ENCODE results near the gene CDH20.

The CDH20 gene

DNA sequence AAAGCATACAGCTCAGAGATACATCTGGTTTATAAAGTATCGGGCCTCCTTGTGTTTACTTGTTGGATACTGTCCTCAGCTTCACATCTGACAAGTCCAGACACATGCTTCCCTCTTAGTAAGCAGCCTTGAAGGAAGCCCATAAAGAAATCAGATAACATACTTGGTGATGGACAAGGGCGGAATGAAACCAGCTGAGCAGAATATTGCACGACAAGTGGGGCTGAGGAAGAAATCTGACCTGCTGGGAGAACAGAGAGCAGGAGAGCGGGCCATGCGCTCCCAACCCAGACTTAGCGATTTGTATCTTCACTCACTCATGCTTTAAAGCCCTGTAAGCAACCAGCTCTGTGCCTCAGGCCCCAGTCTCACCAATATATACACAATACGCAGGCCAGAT lies 208.4 kb downstream of the CDH20 start:
- DNase-seq = no peak

DNA sequence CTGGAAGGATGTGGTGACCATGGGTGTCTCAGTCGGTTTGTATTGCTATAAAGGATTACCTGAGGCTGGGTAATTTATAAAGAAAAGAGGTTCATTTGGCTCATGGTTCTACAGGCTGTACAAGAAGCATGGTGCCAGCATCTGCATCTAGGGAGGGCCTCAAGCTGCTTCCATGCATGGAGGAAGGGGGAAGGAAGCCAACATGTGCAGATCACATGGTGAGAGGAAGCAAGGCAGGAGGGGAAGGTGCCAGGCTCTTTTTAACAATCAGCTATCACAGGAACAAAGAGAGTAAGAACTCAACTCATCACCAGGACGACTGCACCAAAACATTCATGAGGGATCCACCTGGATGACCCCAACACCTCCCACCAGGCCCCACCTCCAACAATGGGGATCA lies 209.4 kb downstream of the CDH20 start:
- DNase-seq = no peak

DNA sequence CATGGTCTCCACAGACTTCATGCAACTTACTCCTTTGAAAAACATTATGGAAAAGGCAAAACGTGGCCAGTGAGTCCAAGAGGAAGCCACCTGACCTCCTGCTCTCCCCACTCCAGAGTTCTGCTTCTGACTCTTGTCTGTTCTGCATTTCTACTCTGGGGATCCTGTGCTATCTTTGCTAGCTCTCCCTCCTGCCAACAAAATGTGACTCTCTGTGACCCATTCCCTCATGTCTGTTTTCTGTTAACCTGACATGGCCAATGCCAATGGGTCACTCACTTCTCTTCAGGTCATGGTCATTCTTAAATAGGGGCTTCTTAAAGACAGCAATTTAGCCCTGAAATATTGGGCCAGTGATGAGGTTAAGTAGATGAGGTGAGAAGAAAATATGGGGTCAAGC lies 210.3 kb downstream of the CDH20 start:
- DNase-seq = no peak

DNA sequence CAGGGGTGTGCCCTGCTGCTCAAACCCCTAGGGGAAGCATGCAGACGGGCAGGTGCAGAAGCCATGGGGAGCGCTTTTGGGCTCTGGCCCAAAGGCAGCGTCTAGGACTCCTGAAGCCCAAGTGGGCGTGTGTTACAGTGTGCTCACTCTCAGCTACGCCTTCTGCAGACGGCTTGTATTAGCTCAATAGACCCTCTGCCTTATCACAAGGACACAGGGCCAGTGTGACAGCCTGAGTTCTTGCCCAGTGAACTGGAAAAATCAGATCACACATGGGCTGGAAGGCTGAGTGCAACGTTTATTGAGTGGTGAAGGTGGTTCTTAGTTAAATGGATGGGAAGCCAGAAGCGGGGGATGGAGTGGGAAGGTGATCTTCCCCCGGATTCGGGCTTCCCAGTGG lies 210.9 kb downstream of the CDH20 start:
- DNase-seq = no peak

DNA sequence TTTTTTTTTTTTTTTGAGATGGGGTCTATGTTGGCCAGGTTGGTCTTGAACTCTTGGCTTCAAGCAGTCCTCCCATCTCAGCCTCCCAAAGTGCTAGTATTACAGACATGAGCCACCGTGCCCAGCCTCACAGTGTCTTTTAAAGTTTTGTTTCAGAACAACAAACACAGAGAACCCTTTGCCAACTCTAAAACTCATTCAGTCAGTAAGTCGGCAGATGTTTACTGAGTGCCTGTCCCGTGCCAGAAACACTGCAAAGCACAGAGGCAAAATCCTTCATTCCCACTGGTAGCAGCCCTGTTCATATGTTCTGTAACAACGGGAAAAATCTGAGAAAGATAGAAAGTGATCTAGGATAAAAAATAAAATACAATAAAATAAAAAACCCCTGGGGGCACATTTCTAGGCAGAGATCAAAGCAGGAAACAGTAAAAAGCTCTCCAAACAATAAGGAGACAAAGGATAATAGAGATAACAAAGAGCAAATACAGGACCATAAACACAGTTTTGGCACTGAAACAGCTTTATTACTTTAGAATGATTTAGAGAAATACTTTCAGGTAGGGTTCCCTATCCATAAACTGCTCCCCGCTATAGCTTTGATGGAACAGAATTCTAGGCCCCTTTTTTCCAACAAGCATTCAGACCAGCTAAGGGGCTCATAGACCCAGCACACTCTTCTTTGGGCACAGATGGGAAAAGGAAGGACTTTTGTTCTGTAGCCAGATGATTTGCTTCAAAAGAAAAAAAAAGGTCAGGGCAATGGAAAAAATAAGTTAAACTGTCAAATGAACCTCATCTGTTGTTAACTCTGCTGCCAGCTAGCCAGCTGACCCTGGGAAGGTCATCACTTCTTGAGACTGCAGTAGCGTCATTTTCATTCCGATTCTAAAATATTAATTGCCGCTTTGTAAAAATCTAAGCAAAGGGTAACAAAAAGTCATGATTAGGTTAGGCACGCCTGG lies 212.3 kb downstream of the CDH20 start:
- no peak for DNase-seq

DNA sequence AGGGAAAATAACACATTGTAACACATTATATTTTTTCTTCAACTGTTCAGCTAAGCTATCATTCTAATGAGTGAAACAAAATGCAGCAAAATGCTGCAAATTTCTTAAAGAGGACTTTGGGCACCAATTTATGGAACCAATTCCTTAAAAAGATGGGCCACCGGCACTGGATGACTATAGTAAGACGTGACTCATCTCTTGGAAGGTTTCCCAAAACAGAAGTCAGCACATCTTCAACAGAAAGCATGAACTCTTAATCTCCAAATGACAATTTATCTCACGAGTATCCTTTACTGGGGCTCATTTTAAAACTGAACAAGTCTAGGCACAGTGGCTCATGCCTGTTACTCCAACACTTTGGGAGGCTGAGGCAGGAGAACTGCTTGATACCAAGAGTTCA lies 213.4 kb downstream of the CDH20 start:
- no peak for DNase-seq

GRCh38 chr18:61549416-61549815 lies 216.2 kb downstream of the CDH20 start:
- DNase-seq = no peak

DNA sequence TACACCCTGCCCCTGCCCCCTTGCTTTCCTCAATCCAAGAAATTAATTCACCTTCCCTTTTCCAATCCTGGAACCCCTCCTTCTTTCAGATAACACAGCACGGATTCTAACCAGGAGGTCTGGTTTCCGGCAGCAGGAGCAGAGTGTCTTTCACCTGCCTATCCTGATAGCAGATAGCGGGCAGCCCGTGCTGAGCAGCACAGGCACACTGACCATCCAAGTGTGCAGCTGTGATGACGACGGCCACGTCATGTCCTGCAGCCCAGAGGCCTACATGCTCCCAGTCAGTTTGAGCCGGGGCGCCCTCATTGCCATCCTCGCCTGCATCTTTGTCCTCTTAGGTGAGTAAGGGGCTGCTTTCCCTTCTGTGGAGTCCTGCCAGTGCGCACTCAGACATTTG lies 216.7 kb downstream of the CDH20 start:
- DNase-seq = no peak

GRCh38 chr18:61551586-61551985 lies 218.4 kb downstream of the CDH20 start:
- DNase-seq = no peak

DNA sequence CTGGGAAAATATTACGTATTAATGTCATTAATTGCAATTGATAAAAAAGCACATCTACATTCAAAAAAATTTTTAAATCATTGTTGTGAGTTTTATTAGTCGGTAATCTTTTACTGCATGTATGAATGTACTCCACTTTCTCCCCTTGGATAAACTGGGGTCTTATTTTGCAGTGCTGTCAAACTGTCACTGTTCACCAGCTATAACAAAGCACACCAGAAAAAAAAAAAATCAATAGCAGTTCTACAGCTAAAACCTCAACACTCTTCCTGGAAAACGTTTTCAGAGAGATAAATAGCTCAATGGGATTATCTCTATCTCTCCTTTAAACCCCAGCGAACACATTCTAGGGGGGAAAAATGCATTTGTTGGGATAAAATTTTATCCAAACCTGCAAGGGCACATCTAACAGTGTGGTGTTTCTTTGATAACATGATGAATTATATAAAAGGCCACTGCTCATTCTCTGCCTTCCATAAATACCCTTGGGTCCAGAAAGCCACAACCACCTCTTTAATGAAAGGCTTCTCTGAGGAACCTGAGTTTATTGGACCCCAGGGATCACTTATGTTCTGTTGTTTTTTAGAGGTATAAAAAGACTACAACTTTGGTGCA lies 219.9 kb downstream of the CDH20 start:
- DNase-seq = no peak

- peak; percentile 67 for DNase-seq
Observed at GRCh38 chr18:61554117-61554776, 221.0 kb downstream of the CDH20 start.

- DNase-seq = no peak
Observed at GRCh38 chr18:61554946-61555361, 221.7 kb downstream of the CDH20 start.

DNA sequence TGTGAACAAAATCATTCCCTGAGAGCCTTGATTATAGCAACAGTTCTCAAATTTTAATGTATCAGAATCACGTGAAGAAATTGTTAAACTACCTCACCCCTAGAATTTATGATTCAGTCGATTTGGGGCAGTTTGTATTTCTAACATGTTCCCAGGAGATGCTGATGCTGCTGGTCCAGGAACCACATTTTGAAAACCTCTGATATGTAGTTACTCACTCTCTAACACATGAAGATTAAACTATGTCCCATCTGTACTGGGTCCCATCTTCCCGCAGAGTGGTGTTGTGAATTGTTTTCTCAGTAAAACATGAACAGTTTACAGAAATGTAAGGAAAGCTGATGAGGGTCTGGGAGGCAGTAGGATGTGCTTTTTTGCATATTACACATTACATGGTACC lies 223.1 kb downstream of the CDH20 start:
- no peak for DNase-seq

- no peak for DNase-seq
Observed at GRCh38 chr18:61556862-61557261, 223.6 kb downstream of the CDH20 start.

GRCh38 chr18:61569176-61569892 lies 236.1 kb downstream of the CDH20 start:
- DNase-seq = no peak

DNA sequence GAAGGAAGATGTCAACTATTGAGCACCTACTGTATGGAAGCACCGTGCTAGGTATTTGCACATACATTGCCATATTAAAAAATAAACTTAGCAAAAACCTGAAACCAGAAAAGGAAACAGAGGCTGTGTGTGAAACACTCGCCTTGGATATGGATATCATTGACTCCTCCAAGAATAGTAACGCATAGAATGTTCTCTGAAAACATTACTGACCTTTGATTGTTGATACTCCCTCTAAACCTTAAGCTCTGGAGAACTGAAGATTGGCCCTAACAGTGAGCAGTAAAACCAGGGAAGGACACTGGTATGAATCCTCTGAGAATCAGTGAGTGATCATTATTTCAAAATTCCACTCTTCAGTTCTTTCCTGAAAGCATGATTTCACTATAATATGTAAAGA lies 236.8 kb downstream of the CDH20 start:
- no peak for DNase-seq

GRCh38 chr18:61572084-61572655 lies 238.9 kb downstream of the CDH20 start:
- no peak for DNase-seq

- no peak for DNase-seq
Observed at GRCh38 chr18:61572871-61573270, 239.6 kb downstream of the CDH20 start.

- DNase-seq = no peak
Observed at GRCh38 chr18:61574665-61575064, 241.4 kb downstream of the CDH20 start.

DNA sequence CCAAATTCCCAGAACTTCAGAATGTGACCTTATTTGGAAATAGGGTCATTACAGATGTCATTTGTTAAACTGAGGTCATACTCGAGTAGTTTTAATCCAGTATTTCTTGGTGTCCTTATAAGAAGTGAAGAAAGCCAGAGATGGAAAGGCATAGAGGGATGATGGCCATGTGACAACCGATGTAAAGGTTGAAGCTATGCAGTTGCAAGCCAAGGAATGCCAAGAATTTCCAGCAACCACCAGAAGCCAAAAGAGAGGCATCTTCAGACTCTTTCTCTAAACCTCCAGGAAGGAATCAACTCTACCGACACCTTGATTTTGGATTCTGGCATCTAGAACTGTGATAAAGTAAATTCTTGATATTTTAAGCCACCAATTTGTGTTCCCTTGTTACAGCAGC lies 242.2 kb downstream of the CDH20 start:
- DNase-seq = no peak

GRCh38 chr18:61578846-61579245 lies 245.6 kb downstream of the CDH20 start:
- no peak for DNase-seq

DNA sequence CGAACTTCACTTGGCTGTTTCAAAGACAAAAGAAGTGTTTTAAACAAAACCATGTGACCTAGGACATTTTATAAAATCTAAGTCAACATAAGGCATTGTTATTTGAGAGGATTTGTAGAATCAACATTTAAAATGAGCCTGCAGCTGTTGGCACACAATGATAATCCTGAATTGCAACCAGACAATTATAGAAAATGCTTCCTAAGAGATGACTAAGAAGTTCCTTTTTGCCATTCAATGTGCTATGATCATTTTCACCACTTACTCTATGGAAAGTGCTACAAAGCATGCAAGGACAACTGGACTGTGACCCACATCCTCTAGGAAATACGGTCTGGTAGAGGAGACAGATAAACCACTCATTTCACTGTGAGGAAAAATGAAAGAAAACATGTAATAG lies 246.4 kb downstream of the CDH20 start:
- DNase-seq = no peak

GRCh38 chr18:61580046-61580445 lies 246.8 kb downstream of the CDH20 start:
- DNase-seq = no peak

All from activated effector memory CD4-positive, alpha-beta T cell treated with anti-CD3 and anti-CD28 coated beads, Interleukin-2, amount 50 U/mL, for 16 hours (primary cell).